GM12891 (cell line): ENCODE measurements around the gene ELOA. TPM values are rescaled to one million over a fixed set of nuclear protein-coding genes. Genes with fewer than 3 reads are reported as not detected.
A peak's percentile ranks its signal among the peaks of the same experiment; 100 is the strongest.

Experiments used
- DNase-seq: peaks from one replicate; pipeline ENCODE4 v3.0.0; 2011; ENCODE audit warnings: low spot score; ENCODE audit not compliant: insufficient read length
- FAIRE-seq: peaks from 2 replicates; lab custom pipeline; 2011; peaks lifted over from hg19 to GRCh38; lab: Jason Lieb, UNC
- PAX5 ChIP-seq: IDR thresholded peaks from 2 replicates; pipeline ENCODE4 v1.6.1; 2011; ENCODE audit warnings: low read length, moderate library complexity, mild to moderate bottlenecking; ENCODE audit not compliant: insufficient read depth, severe bottlenecking
- POLR2A ChIP-seq: IDR thresholded peaks from 2 replicates; pipeline ENCODE4 v1.6.1; 2011; ENCODE audit warnings: low read depth, low read length, control low read depth
- POLR2AphosphoS5 ChIP-seq: IDR thresholded peaks from 2 replicates; pipeline ENCODE4 v1.6.1; 2011; ENCODE audit warnings: low read depth, low read length, control low read depth
- POU2F2 ChIP-seq: IDR thresholded peaks from 2 replicates; pipeline ENCODE4 v1.6.1; 2011; ENCODE audit warnings: low read depth, mild to moderate bottlenecking, control low read depth, low read length, moderate library complexity
- SPI1 ChIP-seq: IDR thresholded peaks from 2 replicates; pipeline ENCODE4 v1.6.1; 2011; ENCODE audit warnings: low read depth, low read length, control low read depth
- TAF1 ChIP-seq: IDR thresholded peaks from 2 replicates; pipeline ENCODE4 v1.6.1; 2011; ENCODE audit warnings: low read depth, low read length, control low read depth
- polyA plus RNA-seq: library from polyadenylated mRNA; unstranded; fragments of >200 nt; gene quantifications from one replicate; pipeline ENCODE4 v1.2.1, GENCODE V29; 2012; ENCODE audit warnings: low read depth, missing spikeins, inconsistent platforms; ENCODE audit not compliant: missing spikeins

The ELOA gene, protein sequence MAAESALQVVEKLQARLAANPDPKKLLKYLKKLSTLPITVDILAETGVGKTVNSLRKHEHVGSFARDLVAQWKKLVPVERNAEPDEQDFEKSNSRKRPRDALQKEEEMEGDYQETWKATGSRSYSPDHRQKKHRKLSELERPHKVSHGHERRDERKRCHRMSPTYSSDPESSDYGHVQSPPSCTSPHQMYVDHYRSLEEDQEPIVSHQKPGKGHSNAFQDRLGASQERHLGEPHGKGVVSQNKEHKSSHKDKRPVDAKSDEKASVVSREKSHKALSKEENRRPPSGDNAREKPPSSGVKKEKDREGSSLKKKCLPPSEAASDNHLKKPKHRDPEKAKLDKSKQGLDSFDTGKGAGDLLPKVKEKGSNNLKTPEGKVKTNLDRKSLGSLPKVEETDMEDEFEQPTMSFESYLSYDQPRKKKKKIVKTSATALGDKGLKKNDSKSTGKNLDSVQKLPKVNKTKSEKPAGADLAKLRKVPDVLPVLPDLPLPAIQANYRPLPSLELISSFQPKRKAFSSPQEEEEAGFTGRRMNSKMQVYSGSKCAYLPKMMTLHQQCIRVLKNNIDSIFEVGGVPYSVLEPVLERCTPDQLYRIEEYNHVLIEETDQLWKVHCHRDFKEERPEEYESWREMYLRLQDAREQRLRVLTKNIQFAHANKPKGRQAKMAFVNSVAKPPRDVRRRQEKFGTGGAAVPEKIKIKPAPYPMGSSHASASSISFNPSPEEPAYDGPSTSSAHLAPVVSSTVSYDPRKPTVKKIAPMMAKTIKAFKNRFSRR
- polyA plus RNA-seq = 25.3 TPM

DNA sequence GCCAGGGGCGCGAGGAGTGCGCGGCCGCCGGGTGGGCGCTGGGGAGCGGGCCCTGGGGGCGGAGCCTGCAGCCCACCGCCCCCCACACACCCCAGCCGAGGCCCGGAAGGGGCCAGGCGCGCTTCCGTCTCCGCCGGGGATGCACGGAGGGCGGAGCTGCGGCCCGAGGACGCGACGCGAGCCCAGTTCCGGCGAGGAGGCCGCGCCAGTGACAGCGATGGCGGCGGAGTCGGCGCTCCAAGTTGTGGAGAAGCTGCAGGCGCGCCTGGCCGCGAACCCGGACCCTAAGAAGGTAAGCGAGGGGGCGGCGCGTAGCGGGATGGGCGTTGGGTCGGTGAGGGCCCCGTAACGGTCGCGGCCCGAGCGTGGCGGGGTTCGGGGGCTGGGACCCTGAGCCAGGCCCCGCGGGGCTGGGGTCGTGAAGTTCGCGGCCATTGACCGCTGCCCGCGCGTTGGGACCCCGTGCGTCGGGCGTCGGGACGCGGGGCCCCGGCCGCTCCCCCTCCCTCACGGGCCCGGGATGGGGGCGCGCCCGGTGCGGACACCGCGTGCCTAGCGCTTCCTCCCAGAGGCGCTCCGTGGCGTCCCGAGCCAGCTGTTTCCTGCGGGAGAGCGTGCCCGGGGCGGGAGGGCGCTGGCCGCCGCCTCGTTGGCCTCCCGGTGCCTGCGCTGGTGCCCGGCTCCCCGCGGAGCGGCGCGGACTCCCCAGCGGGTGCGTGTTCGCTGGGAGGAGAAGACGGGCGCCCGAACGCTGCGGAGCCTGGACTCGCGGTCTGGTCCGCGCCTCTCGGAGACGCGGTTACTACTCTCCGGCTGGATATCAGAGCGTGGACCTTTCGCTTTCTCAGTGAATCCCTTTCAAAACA is at the start of gene ELOA:
Gene ELOA (plus strand): TSS at position 185 of the 866 bp plus-strand sequence. CDS start 33 bp downstream, at position 218.
- DNase-seq = peak; percentile 90
- TF ChIP-seq PAX5 = no peak
- peak; percentile 88; the same call in 1 of the 2 replicates for TF ChIP-seq POLR2AphosphoS5
- peak; percentile 93 for TF ChIP-seq POLR2A
- no peak for TF ChIP-seq POU2F2
- peak; percentile 84 for TF ChIP-seq TAF1
- peak; percentile 16; the same call in 1 of the 2 replicates for TF ChIP-seq SPI1

DNA sequence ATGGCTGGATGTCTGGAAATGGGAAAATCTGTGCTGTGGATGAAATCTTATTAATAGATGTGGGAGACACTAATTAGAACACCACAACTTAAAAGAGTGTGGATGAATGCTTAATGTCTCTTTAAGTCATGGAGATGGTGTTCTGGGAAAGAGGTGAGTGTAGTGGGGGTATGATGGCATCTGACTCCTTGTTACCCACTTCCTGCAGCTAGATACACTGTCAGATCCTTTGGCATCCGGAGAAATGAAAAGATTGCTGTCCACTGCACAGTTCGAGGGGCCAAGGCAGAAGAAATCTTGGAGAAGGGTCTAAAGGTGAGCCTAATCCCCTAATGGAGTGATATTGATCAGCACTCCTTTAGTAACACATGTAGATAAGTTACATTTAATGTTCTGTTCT is 49.7 kb upstream of the ELOA start:
- TF ChIP-seq POU2F2 (no peak), PAX5 (no peak), POLR2AphosphoS5 (0 out of 2 replicates have a peak, but pooled peaks have one; percentile 35), POLR2A (no peak)
- FAIRE-seq = no peak
- DNase-seq = no peak

More for the DNA sequence above, at the start of gene ELOA:
- FAIRE-seq = peak; percentile 98

DNA sequence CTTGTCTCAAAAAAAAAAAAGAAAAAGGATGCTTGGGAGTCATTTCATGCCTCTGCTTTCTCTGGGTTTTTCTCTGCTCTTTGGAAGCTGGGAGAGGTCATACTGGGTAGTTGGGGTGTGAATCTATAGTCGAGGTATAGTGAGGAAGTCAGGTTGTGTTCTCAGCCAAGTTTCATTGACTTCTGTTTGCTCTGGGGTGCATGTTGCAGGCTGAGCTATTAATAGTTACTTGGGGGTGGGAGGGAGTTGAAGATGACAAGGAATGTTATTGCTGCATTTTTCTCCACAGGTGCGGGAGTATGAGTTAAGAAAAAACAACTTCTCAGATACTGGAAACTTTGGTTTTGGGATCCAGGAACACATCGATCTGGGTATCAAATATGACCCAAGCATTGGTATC is 48.9 kb upstream of the ELOA start:
- no peak for DNase-seq
- TF ChIP-seq POU2F2 (no peak), TAF1 (no peak), POLR2A (no peak), POLR2AphosphoS5 (no peak), SPI1 (no peak), PAX5 (no peak)
- FAIRE-seq = no peak

DNA sequence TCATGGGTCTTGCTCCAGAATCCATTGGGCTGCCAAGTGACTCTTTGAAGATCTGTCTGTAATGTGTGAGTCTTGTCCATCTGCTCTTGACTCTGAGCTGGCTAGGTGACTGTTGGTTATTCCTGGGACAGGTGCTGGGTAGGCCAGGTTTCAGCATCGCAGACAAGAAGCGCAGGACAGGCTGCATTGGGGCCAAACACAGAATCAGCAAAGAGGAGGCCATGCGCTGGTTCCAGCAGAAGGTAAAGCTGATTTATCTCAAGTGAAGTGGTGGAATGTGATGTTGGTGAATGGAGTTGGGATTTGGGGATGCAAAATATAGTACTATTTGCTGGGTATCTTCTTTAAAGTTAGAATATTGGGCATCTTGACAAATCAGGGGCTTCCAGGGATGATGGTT is 47.6 kb upstream of the ELOA start:
- TF ChIP-seq POLR2A (no peak), SPI1 (no peak), POU2F2 (no peak), POLR2AphosphoS5 (no peak), PAX5 (no peak), TAF1 (no peak)
- DNase-seq (no peak), FAIRE-seq (no peak)

DNA sequence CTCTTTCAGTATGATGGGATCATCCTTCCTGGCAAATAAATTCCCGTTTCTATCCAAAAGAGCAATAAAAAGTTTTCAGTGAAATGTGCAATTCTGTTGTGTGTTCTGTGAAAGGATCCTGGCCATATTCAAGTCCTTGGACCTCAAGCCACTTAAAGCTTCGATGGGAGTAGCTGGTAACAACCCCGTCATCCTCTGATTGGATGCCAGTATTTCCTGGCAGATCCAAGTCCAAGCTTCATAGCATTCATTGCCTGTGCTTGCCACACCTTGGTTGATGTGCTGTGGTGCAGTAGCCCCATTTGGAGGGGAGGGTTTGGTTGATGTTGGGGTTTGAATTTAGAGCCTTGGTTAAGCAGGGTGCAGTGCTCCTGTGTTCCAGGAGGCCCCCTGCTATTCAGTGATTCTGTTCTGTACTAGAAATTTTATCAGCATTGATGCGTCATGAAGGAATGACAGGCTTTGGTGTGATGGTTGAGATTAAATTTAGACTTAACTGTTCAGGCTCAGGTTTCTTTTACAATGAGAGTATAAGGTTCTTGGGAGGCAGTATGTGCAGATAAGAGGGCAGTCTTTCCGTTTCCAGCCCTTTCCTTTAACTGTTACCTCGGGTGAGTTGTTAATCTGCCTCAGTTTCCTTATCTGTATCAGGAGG is 46.8 kb upstream of the ELOA start:
- TF ChIP-seq SPI1 (no peak), PAX5 (no peak), POU2F2 (no peak)
- no peak for DNase-seq
- FAIRE-seq = no peak

DNA sequence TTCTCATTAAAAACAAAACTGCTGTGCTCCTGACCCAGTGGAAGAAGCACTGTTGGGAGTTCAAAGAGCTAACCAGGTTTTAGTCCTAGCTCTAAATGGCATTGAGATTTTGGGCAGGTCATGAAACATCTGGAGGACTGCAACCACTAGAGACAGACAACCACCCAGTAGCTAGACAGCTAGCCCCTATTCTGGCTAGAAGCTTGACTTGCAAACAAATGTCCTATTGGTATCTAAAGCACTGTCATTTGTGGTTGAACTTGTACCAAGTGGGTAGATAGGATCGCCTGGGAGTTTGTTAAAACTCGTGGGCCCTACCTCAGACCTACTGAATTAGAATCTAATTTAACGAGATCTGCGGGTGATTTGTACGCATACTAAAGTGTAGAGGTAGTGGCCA is 44.8 kb upstream of the ELOA start:
- DNase-seq (no peak), FAIRE-seq (no peak)
- TF ChIP-seq POLR2AphosphoS5 (peak; percentile 46), POU2F2 (no peak)

DNA sequence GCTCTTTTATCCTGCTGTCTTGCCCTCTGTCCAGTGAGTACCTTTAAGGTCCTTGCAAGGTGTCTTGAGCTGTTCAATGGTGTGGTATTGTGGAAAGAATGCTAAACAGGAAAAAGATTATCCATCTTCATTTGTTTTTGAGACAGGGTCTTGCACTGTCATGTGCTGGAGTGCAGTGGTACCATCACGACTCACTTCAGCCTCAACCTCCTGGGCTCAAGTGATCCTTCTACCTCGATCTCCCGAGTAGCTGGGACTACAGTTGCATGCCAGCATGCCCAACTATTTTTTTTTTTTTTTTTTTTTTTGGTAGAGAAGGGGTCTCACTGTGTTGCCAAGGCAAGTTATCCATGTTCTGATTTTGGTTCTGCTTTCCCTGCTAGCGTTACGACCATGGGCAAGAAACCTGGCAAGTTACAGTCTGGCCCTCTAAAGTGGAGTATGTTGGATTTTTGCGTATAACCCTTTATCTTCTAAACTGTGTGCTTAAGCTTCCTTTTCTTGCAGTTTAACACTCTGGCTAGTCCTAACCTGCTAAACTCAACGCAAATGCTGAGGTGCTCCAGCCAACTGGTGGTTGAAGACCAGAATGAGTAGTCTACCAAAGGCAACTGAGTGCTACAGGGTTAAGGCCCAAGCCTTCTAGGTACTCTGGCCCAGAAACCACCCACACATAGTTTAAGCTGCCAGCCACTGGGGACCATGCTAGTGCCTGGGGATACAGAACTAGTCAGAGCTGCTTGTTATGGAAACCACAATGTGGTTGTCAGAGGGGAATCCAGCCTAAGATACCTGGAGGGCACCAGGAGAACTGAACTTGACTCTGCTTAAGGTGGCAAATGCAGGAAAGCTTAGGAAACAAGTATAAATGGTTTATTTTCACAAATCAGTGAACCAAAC is 43.7 kb upstream of the ELOA start:
- TF ChIP-seq TAF1 = no peak
- no peak for TF ChIP-seq SPI1
- 0 out of 2 replicates have a peak, but pooled peaks have one; percentile 20 for TF ChIP-seq POLR2A
- no peak for TF ChIP-seq POU2F2
- TF ChIP-seq POLR2AphosphoS5 = peak; percentile 26; the same call in 1 of the 2 replicates
- no peak for TF ChIP-seq PAX5
- FAIRE-seq (peak; percentile 35), DNase-seq (no peak)

DNA sequence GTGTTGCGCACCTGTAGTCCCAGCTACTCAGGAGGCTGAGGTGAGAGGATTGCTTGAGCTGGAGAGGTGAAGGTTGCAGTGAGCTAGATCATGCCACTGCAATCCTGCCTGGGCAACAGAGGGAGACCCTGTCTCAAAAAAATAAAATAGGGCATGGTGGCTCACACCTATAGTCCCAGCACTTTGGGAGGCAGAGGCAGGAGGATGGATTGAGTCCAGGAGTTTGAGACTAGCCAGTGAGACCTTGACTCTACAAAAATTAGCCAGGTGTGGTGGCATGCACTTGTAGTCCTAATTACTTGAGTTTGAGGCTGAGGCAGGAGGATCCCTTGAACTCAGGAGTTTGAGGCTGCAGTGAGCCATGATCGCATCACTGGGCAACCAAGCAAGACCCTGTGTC is 42.0 kb upstream of the ELOA start:
- TF ChIP-seq POLR2AphosphoS5 = peak; percentile 49
- TF ChIP-seq TAF1 = no peak
- TF ChIP-seq POLR2A = no peak
- DNase-seq = no peak
- FAIRE-seq = no peak

DNA sequence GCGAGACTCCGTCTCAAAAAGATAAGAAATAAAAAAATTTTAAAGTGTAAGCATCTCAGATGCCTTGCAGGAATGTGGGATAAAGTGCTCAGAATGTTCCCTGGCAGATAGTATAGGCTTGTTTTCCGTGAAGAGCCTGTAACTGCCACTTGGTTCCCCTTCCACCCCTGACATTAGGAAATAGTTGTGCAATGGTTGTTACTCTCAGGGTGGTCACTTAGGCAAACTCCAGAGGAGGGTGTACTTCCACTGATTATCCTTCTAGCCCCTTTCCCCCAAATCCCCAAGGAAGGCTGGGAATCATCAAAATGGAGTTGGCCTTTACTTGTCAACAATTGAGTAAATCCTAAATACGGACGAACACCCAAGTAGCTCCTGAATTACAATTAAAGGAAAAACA is 41.3 kb upstream of the ELOA start:
- FAIRE-seq (no peak), DNase-seq (no peak)

More for the DNA sequence above, 41.3 kb upstream of the ELOA start:
- TF ChIP-seq POLR2AphosphoS5 (no peak), POLR2A (no peak), TAF1 (no peak), POU2F2 (no peak), PAX5 (no peak), SPI1 (no peak)
